Iris pigment epithelial cell (primary cell): ENCODE results near the gene CDC14A.
A peak's percentile ranks its signal among the peaks of the same experiment; 100 is the strongest.
"Not testable (repeated sequence)": the region's sequence is repeated elsewhere in the genome, so short reads cannot be mapped to it uniquely, and the experiment has no call there.

Experiments used
- DNase-seq: peaks from one replicate; pipeline ENCODE4 v3.0.0-alpha.2; 2011; ENCODE audit warnings: low read depth

The CDC14A gene

DNA sequence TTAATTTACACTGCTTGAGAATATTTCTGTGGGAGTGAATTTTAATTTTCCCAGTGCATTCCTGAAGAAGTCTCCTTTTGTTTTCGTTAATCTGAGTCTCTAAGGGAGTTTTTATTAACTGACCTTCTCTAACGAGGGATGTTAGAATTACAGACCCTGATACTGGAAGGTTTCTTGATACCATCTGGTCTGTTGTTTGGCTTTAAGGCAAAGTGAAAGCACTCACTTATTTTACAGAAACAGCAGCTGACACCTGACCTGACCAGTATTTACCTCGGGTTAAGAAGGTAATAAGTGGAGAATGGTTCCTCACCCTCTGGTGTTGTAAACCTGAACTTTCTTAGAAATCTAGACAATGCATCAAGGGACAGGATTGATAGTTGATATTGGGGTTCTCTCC is 12.4 kb downstream of the CDC14A start:
- no peak for DNase-seq

DNA sequence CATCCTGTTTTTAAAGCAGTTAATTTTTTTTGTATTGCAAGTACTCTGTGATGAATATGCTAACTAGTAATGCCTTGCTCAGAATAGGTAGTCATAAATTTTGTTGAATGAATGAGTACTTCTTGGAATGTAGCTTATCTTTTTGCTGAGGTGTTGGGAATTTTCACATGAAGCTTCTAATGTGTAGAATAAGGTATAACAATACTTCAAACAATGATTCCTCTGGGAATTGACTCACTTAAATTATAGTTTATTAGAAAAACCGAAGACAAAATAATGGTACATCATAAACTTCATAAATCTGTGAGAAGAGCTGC is 13.9 kb downstream of the CDC14A start:
- DNase-seq: no peak

DNA sequence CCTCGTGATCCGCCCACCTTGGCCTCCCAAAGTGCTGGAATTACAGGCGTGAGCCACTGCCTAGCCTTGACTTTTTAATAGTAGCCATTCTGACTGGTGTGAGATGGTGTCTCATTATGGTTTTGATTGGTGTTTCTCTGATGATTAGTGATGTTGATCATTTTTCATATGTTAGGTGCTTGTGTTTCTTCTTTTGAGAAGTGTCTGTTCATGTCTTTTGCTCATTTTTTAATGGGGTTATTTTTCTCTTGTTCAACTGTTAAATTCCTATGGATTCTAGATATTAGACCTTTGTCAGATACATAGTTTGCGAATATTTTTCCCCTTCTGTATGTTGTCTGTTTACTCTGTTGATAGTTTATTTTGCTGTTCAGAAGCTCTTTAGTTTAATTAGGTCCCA is 17.0 kb downstream of the CDC14A start:
- DNase-seq: not testable (repeated sequence)

DNA sequence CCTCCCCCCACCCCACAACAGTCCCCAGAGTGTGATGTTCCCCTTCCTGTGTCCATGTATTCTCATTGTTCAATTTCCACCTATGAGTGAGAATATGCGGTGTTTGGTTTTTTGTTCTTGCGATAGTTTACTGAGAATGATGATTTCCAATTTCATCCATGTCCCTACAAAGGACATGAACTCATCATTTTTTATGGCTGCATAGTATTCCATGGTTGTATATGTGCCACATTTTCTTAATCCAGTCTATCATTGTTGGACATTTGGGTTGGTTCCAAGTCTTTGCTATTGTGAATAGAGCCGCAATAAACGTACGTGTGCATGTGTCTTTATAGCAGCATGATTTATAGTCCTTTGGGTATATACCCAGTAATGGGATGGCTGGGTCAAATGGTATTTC is 21.6 kb downstream of the CDC14A start:
- not testable (repeated sequence) for DNase-seq

DNA sequence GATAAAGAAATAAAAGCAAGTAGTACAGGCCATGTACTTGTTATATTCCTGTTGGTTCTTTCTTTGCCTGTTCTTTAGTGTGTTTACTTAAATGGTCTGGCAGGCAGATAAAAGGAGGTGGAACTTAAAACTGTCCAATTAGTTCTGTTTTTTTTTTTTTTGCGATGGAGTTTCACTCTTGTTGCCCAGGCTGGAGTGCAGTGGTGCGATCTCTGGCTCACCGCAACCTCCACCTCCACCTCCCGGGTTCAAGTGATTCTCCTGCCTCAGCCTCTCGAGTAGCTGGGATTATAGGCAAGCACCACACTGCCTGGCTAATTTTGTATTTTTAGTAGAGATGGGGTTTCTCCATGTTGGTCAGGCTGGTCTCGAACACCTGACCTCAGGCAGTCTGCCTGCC is 24.6 kb downstream of the CDC14A start:
- not testable (repeated sequence) for DNase-seq

DNA sequence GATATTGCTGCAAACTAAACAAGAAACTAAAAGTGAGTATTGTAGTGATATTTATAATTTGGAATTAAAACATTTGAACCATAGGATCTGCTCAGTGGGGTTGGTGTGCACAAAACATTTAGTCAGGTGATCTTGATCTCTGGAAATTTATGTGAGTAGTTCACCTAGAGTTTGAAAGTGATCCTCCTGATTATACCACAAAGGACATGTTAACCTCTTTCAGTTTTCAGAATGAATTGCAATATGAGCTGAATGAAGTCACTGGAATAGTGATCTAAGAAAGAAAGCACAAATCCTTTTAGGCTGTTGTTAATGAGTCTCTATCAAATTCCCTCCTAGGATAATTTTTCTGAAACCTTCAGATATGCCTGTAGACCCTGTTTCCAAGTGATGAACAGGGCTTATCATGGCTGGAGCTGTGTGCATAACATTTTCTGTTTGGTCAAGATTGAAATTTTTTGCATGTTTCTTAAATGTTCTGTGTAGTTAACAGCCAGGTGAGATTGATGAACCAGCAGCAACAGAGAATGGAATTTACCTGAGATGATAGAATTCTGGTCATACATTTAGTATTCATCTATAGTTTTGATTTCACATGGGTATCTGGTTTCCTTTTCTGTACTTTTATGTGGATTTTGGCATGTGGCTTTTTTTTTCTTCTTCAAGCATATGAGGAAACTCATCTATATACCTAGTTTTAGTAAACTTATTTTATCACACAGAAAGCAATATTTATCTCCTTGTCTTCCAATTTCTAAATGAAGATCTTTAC is 25.5 kb downstream of the CDC14A start:
- no peak for DNase-seq

DNA sequence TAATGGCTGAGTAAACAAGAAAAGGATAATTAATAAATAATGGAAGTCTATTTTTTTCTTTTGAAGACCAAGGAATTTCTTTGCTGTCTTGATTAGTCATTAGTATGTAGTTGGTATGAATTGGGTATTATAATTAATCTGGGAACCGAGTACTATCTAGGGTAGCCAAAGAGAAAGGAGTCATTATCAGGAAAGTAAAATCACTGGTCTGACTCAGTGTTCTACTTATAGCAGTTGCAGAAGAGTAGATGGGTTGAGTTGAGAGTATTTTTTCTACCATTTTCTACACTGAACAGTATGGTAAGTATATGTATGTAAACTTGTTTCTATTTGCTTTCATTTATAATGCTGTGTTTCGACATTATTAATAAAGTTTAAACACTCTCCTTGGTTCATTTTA is 26.6 kb downstream of the CDC14A start:
- no peak for DNase-seq

DNA sequence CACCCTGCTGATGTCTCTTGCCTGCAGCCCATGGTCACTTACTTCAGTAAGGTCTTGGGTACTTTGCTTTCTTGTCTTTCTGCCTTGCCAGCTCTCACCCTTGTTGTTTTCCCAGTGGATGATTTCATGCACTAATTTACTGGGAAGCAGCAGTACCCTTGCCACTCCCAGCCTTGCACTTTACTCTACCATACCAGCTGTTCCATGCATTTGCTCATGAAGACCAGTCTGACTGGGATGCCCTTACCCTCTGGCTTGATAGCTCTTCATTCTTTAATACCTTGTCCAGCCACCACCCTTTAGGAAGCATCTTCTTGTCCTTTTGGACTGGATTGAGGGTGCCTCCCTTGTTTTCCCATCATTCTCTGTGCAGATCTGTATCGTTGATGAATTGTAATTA is 28.3 kb downstream of the CDC14A start:
- no peak for DNase-seq

- no peak for DNase-seq
Measured at GRCh38 chr1:100382657-100383056, 30.4 kb downstream of the CDC14A start.

- no peak for DNase-seq
Measured at GRCh38 chr1:100383743-100384405, 31.6 kb downstream of the CDC14A start.

GRCh38 chr1:100387209-100387608 is 34.9 kb downstream of the CDC14A start:
- DNase-seq: peak; percentile 69

DNA sequence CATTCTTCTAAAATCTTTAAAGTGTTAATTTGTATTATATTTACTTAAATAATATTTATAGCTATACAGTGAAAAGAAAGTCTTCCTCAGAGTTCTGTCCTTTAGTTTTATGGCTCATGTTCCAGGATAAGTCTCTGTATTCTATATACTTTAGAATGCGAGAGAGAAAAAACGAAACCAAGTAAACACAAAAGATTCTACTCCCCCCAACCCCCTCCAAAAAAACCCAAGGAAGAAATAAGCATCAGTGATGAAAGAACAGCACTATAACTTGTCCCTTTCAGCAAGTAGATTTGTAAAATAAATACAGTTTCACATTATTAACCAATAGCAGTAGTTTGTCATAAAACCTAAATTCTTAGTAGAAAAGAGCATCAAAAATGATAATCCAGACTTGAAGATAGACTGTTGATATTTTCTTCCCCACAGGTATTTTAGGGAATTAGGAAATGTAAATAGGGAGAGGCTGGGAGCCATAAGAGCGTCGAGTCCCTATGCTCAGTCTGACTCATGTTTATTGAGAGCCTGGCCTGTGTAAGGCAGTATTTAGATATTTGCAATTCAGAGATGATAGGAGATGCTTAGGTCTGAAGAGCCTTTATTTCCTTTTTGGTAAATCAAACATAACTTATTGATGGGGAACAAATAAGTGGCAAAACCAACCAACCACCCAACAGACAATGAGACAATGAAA is 35.5 kb downstream of the CDC14A start:
- DNase-seq: peak; percentile 40

DNA sequence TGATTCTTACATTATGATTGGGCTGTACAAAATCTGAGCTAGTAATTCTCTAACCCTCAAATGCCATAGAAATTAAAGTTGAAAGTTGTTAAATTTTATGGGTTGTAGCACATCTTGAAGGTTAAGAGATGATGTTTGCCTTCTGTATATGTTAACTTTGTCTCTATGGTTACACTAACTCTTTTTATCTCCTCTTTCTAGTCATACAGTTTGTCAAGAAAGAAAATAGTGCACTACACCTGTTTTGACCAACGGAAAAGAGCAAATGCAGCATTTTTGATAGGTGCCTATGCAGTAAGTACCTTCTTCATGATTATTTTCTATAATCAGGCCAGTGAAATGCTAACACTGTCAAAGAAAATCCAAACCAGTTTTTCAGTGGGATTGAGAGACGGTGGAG is 38.2 kb downstream of the CDC14A start:
- DNase-seq: no peak

GRCh38 chr1:100391675-100392074 is 39.4 kb downstream of the CDC14A start:
- no peak for DNase-seq

- DNase-seq: no peak
Measured at GRCh38 chr1:100392756-100393155, 40.5 kb downstream of the CDC14A start.

DNA sequence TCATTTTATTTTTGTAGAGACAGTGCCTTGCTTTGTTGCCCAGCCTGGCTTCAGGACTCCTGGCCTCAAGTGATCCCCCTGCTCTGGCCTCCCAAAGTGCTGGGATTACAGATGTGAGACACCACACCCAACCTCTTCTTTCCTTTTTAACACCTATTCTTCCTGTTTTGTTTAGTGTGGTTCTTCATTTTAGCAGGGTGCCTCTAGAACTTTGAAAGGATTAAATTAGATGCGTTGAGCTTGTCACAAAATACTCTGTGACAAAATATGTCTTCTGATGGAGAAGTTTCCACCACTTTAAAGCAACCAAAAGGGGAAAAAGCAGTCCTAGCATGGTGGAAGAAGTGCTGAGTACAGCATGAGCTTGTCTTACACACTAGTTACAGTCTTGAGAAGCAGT is 42.0 kb downstream of the CDC14A start:
- no peak for DNase-seq

- DNase-seq: no peak
Measured at GRCh38 chr1:100395913-100396312, 43.6 kb downstream of the CDC14A start.

- no peak for DNase-seq
Measured at GRCh38 chr1:100396651-100397050, 44.3 kb downstream of the CDC14A start.

GRCh38 chr1:100397681-100398080 is 45.4 kb downstream of the CDC14A start:
- DNase-seq: no peak

DNA sequence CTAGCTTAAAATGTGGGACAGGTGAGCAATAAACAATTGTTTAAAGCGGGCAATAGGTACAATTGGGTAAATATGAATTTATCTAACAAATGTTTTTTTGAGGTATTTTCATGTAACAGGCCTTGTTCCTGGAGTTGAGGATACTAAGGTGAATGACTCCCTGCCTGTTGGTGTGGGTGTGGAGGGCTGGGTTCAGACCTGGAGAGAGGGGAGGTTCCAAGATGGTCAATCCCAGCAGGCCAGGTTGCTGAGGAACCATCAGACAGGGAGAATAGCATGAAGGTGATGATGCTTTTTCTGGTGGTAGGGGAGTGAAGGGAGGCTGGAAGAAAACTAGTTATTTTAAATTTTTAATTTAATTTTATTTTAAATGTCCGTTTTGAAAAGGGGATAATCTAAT is 46.3 kb downstream of the CDC14A start:
- DNase-seq: no peak

GRCh38 chr1:100400404-100400803 is 48.1 kb downstream of the CDC14A start:
- peak; percentile 7 for DNase-seq

DNA sequence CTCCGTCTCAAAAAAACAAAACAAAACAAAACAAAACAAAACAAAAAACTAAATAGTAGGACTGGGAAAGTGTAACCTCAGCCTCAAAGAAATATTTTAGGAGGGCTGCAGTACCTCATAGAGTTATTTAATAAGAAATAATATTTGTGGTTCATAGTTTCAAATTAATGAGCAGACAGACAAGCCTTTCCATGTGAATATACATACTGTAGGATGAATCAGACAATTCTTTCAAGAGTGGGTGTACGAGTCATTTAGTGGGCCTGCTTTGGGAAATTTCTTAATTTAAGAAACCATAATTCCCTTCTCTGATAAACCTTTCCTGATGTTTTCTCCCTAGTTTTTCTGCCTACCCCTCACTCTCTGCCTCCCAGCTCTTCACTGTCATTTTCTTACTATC is 52.5 kb downstream of the CDC14A start:
- DNase-seq: peak; percentile 15

GRCh38 chr1:100405902-100406301 is 53.6 kb downstream of the CDC14A start:
- DNase-seq: not testable (repeated sequence)
